GM03348 (cell line): ENCODE results near the gene BGN.

Experiments used
- DNase-seq: peaks from one replicate; pipeline ENCODE4 v3.0.0; 2012; ENCODE audit warnings: low spot score

Gene BGN

DNA sequence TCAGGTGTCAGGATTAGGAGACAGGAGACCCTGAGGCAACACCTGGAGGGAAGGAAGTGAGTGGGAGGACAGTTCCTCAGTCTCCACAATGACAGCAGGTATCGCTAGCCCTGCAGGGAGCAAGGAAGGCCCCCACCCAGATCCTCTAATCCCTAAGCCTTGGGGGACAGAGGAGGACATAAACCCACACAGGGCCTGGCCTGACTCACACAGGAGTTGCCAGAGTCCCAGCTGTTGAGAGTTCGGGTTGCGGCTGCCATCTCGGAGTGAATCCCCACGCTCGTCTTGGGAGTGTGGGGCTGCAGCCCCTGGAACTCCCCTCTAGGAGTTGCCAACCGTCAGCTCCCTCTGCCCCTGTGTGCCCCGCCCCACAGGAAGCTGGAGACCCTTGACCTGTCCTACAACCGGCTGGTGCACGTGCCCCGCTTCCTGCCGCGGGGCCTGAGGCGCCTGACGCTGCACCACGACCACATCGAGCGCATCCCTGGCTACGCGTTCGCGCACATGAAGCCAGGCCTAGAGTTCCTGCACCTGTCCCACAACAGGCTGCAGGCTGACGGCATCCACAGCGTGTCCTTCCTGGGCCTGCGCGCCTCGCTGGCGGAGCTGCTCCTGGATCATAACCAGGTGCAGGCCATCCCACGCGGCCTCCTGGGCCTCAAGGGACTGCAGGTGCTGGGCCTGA lies 9.2 kb upstream of the BGN start:
- DNase-seq: no peak

DNA sequence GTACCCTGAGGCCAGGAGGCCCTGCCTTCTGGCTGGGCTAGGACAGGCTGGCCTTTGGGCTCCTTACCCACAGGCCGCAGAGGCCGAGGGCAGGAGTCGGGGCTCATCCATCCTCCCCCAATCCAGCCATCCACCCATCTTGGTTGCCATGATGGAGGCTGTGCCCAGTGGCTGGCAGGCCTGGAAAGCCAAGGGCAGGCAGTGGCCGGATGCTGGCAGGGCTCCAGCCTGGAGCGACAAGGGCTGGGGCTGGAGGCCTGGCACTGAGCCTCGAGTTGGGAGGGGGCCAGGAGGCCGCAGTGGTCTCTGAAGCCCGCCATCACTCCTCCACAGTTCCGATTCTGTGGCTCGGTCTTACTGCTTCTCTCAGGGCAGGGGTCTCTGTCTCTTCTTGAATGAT lies 8.6 kb upstream of the BGN start:
- DNase-seq: no peak

DNA sequence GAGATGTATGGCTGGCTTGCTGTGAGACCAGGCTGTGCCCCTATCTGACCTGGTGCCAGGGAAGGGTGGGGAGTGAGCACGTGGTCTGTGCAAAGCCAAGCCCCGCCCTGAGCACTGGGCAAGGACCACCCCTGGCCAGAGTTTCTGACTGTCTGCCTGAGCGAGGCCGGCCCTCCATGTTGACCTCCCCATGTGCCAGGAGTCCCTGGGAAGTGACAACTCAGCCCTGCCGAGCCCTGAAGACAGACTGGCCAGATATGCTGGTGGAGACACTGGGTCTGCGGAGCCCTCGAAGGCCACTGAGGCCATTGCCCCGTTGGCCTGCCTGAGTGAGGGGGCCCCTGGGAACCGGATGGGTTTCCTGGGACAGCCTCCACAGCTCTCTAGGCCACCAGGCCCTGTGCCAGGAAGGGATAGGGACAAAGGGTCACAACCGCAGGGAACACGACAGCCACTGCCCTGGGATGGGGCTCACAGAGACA lies 7.1 kb upstream of the BGN start:
- DNase-seq: no peak

DNA sequence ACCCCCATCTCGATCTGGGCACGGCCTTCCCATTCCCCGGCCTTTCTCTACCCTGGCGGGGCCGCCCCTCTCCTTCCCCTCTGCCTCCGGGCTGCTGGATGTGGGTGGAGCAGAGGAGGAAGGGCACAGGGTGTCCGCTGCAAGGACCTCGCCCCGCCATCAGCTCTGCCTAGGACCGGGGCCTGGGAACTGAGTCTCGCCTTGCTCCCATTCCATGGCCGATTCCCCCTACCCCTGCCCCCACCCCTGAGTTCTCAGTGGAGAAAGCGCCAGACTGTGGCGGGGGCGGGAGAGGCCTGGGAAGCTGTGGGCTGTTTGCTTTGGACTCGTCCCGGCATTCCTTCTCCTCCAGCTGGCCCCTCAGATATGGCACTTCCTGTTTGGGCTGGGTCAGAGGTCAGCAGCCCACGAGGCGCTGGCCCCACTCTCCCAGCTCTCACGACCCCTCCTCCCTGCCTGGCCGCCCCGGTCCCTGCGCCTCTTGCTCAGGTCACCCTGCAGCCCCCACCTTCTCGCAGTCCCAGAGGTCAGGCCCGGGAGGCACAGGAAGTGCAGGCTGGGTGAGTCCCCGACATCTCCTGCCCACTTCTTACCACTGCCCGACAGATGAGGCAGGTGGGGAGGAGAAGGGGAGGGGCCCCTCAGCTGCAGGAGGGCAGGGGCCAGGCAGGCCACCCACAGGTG lies 6.4 kb upstream of the BGN start:
- DNase-seq: peak; percentile 61

DNA sequence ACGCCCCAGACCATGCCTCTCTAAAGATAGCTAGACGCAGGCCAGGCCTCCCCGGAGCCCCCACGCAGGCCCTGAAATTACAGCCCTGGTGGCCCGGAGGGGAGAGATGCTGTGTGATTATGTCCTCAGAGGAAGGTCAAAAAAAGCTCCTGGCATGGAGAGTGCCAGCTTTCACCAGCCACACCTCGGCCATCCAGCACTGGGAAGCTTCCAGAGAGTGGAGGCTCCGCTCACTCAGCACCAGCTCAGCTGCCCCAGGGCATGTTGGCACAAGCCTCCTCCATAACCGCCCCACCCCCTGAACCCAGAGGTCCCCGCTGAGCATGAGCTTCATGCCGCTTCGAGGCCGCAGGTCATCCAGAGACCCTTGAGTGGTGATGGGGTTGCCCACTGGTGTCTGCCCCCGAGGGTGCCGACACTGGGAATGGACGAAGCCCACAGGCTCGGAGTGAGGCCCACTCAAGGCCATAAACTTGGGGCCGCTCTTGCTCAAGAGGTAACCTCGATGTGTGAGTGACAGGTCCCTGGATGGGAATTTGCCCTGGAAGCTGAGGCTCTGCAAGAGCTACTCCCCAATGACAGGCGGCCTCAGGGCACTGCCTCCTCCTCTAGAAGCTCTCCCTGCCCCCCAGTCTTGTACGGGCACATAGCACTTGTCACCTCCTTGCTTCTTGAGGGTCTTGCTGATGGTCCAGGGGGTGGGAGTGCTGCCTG lies 4.4 kb upstream of the BGN start:
- no peak for DNase-seq

DNA sequence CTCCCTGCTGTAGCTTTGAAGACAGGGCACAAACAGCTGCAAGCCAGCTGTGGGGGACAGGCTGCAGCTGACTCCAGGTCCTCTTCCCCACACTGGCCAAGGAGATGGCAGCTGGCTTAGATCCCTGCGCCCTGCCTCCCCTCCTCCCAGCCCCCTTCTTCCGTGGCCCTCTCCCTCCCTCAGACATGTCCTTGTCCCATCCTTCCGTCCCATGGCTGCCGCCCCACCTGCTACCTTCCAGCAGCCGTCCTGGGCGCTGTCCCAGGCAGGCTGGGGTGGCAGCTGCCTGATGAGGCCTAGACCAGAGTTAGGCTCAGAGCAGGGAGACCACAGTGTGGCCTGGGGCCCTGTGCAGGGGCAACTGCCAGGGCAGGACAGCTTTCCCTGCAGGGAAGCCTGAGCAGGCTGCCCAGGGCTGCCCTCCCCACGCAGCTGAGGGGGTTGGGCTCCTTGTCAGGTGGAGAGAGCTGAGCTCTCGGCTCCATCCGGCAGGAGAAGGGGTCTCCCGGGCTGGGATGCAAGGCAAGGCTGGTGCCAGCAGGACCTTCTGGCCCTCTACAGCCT lies 3.3 kb upstream of the BGN start:
- DNase-seq: no peak

DNA sequence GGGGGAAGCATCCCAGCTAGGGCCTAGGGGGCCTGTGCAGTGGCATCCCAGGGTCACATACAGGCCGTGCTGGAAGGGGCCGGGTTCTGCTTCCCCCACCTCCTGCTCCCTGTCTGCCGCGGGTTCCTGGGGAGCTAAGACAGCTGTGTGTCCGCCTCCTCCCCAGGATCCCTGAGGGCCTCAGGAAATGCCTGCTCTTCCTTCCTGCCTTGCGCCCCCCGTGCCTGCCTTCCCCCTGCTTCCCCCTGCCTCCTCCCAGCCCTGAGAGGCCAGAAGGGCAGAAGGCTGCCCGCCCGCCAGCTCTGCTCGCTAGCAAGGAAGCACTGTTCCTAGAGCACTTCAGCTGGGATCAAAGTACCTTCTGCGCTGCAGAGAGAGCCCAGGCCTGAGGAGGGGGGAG lies 2.9 kb upstream of the BGN start:
- no peak for DNase-seq

DNA sequence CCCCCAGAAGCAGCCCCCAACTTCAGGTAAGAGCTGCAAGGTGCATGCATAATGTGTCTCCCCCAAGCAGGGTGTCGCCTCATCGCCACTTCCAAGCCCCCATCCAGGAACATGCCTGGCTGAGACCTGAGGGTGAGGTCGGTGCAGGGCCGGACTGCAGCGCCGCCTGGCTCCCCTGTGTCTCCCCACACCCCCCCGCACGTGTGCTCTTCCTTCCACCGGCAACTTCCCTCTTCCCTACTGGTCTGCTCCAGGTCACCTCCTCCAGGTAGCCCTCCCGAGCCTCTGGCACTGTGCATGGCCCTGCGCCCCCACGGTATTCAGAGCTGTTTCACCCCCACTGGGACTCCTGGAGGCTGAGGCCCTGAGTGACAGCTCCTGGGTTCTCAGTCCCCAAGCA lies 2.2 kb upstream of the BGN start:
- no peak for DNase-seq

DNA sequence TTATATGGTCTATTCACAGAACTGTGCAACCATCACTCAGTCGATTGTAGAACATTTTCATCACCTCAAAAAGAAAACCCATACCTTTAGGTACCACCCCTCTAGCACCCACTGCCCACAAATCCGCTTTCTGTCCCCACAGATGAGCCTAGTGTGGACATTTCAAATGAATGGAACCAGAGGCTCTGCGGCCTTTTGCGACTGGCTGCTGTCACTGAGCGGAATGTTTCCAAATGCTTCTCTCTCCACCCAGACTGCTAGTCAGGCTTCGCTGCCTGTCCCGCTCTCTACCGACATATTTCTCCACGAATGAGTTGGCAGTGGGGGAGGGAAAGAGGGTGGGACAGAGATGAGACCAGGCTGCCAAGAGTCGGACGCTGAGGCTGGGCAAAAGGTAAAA lies 1.7 kb upstream of the BGN start:
- no peak for DNase-seq

DNA sequence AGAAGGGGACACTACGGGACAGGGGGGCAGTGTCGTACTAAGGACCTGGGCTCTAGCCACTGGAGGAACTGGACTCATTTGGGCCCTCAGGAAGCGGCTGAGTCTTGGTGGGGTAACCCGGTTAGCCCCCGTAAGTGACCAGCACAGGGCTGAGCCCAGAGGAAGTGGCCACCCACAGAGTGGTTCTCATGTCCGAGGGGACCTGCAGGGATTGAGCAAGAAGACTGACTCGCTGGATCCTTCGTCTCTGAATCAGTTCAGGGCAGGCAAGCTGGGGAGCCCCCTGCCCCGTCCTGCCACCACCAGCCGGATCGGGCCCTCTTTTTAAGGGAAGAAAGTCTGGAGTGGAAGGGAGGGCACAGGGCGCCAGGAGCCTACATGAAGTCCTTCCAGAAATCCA lies 719 bp upstream of the BGN start:
- no peak for DNase-seq

DNA sequence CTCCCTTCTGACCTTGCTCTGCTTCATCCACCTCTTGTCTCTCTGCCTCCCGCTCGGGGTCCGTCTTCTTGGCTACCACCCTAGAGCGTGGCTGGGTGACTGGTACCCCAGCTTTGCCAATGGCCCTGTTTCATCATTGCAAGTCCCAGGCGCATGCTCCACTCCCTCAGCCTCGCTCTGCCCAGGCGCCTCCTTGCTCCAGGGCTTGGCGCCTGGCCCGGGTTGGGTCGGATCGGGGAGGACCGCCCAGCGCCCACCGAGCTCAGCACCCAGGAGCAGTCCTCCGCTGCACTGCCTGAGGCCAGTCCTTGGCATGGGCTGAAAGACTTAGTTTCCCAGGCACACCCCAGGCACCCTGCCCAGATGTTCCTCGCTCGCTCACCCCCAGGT lies 577 bp downstream of the BGN start:
- peak; percentile 77 for DNase-seq

DNA sequence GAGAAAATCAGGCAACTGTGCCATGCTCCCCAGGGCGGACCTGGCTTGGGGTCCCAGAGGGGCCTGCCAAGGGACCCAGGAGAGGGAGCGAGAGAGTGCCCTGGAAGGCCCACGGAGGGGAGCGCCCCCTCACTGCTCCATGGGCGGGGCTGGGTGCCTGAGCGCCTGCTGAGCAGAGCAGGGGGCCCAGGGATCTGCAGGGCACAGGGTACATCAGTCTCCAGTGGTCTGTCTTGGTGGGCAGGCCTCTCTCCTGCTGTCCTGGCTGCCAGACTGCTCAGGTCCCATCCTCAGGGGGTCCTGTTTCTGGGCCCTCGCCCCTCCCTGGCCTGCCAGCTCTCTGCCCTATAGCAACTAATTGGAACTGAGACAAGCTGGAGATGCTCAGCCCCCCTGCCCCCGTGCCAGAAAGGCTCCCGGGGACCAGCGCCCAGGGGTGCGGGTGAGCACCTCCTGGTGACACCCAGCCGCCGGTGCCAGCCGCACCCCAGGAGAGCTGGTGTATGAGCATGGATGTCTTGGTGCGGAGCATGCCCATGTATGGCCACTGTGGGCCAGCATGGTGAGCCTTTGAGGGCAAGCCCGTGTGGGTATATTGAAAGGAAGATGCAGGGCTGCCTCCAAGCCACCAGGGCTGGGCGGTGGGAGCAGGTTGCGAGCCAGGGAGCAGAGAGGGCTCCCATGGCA lies 1.3 kb downstream of the BGN start:
- no peak for DNase-seq

DNA sequence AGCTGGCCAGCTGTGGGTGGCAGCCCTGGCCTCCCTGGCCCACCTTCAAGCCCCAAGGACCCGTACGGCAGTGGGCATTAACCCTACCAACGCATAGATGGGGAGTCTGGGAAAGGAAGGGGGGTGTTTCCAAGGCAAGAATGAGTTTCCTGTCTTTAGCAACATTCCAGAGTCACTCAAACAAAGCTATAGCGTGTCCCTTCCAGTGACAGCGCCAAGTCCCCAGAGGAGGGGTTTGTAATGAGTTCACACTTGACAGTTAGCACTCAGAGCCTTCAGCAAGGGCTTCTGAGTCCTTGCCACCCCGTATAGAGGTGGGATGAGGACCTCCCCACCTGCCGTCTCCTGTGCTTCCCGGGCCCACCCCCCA lies 1.8 kb downstream of the BGN start:
- DNase-seq: no peak

DNA sequence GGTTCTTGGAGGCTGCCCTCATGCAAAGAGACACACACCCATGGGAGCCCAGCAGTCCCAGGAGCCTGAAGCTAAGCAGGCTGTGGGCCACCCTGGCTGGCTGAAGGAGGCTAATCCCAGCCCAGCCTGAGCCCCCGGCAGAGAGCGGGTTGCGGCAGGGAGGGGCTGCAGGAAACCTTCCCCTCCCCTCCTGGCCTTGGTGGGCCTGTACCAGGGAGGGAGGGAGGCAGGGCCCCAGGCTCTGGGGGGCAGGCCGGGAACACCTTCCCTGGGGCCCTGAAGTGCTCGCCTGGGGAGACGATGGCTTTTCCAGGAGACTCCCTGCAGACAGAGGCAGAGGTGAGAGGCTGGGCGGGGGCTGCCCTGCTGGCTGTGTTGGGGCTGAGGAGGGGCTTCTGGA lies 3.7 kb downstream of the BGN start:
- no peak for DNase-seq

DNA sequence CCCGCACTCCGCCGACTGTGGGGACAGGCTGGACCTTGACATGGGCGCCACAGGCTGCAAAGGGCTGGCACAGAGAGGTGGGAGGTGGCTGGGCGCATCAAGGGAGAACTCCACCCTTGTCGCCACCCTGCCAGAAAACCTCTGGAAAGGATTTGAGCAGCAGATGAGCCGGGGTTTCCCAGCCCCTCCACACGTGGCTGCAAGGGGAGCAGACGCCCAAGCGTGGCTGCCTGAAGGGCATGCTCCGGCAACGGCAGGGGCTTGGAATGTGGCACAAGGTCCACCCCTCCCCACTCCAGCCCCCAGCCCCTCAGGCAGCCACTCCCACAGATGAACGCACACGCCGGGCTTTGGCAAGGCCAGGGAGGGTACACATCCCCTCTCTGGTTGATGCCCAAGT lies 4.6 kb downstream of the BGN start:
- no peak for DNase-seq

DNA sequence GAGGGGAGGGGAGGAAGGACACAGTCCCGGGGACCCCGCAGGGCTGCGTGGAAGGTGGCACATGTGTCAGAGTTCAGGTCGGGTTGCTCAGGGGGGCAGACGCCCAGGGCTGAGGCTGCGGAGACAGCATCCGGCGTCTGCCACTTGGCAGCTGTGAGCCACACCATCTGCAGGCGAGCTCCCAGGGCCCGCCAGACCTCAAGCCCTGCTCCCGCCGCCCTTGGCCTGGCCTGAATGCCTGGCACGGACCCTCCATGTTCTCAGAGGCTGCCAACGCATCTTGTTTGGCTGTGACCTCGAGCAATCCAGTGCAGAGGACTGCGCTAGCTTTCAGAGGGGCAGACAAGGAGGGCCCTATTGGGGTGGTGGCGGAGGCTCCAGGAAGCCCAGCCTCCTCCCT lies 5.1 kb downstream of the BGN start:
- DNase-seq: peak; percentile 48

DNA sequence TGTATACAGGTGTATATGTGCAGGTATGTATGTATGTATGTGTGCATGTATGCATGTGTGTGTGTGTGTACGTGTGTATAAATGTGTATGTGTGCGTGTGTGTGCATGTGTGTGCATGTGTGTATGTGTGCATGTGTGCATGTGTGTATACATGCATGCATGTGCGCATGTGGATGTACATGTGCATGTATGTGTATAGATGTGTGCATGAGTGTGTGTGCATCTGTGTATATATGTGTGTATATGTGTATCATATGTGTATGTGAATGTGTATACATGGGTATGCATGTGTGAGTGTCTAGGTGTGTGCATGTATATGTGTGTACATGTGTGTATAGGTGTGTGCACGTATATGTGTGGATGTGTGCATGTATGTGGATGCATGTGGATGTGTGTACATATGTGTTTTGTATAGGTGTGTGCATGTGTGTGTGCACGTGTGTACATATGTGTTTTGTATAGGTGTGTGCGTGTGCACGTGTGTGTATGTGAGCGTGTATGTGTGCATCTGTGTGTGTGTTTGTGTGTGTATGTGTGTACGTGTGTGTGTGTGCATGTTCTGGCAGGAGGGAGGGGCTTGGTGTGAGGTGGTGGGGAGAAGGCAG lies 6.0 kb downstream of the BGN start:
- no peak for DNase-seq

DNA sequence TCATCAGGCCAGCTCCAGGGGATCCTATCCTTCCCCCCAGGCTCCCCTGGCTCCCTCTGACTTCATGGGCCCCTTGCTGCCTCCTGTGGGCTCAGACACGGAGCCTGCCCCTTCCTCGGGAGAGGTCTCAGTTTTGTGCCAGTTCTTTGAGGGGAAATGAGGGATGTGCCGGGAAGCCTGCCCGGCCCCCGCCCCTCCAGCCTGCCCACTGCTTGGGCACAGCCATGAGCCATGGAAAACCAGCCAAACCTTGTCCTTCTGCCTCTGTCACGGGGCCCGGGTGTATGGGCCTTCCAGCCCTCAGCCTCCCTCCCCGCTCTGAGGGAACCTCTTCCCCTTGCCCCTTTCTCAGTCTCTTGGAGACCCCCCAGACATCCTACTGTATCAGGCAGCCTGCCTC lies 6.8 kb downstream of the BGN start:
- DNase-seq: no peak

DNA sequence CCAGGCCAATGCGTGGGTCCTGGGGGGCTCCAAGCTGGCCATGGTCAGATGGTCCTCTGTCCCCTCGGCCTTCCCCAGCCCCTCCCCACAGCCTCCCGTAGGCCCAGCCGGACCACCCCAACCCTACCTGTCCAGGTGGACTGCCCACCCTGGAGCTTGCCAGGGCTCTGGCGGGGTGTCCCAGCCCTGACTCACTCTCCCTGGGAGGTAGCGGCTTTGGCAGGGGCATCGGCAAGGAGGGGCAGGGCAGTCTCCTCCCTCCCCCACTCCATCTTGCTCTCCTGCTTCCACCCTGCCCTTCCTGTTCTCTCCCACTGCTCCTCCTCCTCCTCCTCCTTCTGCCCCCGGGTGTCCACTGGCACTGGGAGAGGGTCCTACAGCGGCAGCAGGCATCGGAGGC lies 7.4 kb downstream of the BGN start:
- no peak for DNase-seq

DNA sequence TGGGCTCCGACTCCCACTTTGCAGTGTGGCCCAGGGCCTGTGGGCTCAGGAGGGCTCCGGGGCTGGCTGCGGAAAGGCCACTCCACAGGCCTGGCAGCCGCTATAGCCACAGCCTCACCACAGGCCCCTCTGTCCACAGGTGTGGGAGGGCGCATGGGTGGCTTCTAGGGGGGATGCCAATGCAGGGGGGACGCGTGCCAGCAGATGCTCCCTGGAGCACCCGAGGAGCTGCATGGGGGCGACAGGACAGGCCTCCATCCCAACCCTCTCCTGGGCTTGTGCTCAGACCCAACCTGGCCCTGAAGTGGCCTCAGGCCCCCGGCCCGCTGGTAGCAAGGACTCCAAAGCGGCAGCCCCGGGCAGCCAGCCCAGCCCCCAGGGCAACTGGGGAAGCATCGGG lies 8.0 kb downstream of the BGN start:
- no peak for DNase-seq

DNA sequence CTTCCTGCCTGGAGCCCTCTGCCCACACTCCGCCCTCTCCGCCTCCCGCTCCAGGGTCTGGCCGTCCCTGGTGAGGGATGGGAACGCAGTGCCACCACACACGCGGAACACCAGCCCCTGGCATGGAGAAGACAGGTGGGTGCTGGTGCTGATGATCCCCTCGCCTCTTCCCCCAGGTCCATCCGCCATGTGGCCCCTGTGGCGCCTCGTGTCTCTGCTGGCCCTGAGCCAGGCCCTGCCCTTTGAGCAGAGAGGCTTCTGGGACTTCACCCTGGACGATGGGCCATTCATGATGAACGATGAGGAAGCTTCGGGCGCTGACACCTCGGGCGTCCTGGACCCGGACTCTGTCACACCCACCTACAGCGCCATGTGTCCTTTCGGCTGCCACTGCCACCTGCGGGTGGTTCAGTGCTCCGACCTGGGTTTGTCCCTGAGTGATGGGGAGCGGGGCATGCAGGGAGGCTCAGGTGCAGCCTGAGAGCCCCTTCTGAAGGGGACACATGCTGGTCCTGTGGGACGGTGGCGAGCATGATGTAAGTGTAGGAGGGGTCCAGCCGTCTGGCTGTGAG lies 9.8 kb downstream of the BGN start:
- DNase-seq: no peak

DNA sequence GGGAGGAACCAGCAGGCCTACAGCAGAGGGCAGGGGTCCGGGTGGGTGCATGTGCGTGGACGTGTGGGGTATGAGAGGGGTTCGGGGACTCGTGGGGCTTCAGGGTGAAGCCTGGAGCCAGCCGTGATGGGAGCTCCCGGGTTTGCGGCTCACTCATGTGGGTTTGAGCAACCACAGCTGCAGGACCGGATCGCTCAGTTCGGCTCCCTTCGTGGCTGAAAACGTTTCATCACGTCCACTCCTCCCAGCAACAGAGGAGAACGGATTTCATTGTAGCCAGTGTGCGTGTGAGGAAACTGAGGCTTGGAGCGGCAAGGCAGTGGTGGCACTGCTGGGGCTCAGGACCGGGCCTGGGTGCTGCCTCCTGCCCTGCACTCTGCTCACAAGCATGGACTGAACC lies 10.6 kb downstream of the BGN start:
- DNase-seq: no peak
